GM12872 (cell line): Measurements from ENCODE around the gene PDZD4.

Experiments used
- CTCF ChIP-seq: IDR thresholded peaks from 3 replicates; pipeline ENCODE4 v1.5.1; 2011; ENCODE audit warnings: low read depth, mild to moderate bottlenecking, low read length, moderate library complexity; ENCODE audit not compliant: insufficient read depth

PDZD4 gene

GRCh38 chrX:153807976-153808375 lies 22.4 kb downstream of the PDZD4 start:
- TF ChIP-seq CTCF: no peak

GRCh38 chrX:153806999-153807575 lies 23.3 kb downstream of the PDZD4 start:
- TF ChIP-seq CTCF: no peak

GRCh38 chrX:153805436-153805835 lies 24.9 kb downstream of the PDZD4 start:
- no peak for TF ChIP-seq CTCF

GRCh38 chrX:153804621-153805020 lies 25.7 kb downstream of the PDZD4 start:
- no peak for TF ChIP-seq CTCF

GRCh38 chrX:153804100-153804595 lies 26.2 kb downstream of the PDZD4 start:
- TF ChIP-seq CTCF: no peak

GRCh38 chrX:153803211-153804099 lies 26.9 kb downstream of the PDZD4 start:
- TF ChIP-seq CTCF: no peak

GRCh38 chrX:153802513-153803045 lies 27.8 kb downstream of the PDZD4 start:
- no peak for TF ChIP-seq CTCF
